Neuronal stem cell (in vitro differentiated cells): ENCODE measurements around the gene THEM5.
"Not testable (repeated sequence)": the region's sequence is repeated elsewhere in the genome, so short reads cannot be mapped to it uniquely, and the experiment has no call there.

Experiments used
- DNase-seq: peaks from one replicate; pipeline ENCODE4 v3.0.0-alpha.2; 2013; ENCODE audit warnings: low spot score
- H2AFZ ChIP-seq: one replicate; pipeline ENCODE4 v1.6.1; 2013; ENCODE audit warnings: mild to moderate bottlenecking, low read length, inconsistent platforms
- H2AK5ac ChIP-seq: 2 replicates; pipeline ENCODE4 v1.6.1; 2013; ENCODE audit warnings: low read depth, mild to moderate bottlenecking, inconsistent platforms, low read length, moderate library complexity, mixed read lengths
- H2BK120ac ChIP-seq: 2 replicates; pipeline ENCODE4 v1.6.1; 2013; ENCODE audit warnings: low read depth, mild to moderate bottlenecking, inconsistent platforms, low read length, moderate library complexity, mixed read lengths
- H2BK12ac ChIP-seq: one replicate; pipeline ENCODE4 v1.6.1; 2013; ENCODE audit warnings: low read length, inconsistent platforms
- H2BK15ac ChIP-seq: 2 replicates; pipeline ENCODE4 v1.6.1; 2013; ENCODE audit warnings: mild to moderate bottlenecking, low read length, inconsistent platforms, mixed read lengths
- H2BK5ac ChIP-seq: one replicate; pipeline ENCODE4 v1.6.1; 2013; ENCODE audit warnings: inconsistent platforms, mild to moderate bottlenecking, low read length, moderate library complexity
- H3K14ac ChIP-seq: one replicate; pipeline ENCODE4 v1.6.1; 2013; ENCODE audit warnings: low read length, inconsistent platforms
- H3K18ac ChIP-seq: 2 replicates; pipeline ENCODE4 v1.6.1; 2013; ENCODE audit warnings: low read length, inconsistent platforms
- H3K23ac ChIP-seq: 2 replicates; pipeline ENCODE4 v1.6.1; 2013; ENCODE audit warnings: low read depth, mild to moderate bottlenecking, mixed read lengths, low read length, inconsistent platforms; ENCODE audit not compliant: poor library complexity
- H3K27ac ChIP-seq: replicated peaks from 3 replicates; pipeline ENCODE4 v1.5.1; 2013; ENCODE audit warnings: low read length, inconsistent platforms
- H3K27me3 ChIP-seq, 3 experiments: 2 replicates each; pipeline ENCODE4 v1.6.1; 2013; ENCODE audit warnings: low read length in 3 of 3, mild to moderate bottlenecking in 2 of 3, inconsistent platforms in 1 of 3, low read depth in 1 of 3, mixed read lengths in 1 of 3, moderate library complexity in 1 of 3; ENCODE audit not compliant: control insufficient read depth in 3 of 3, insufficient read depth in 3 of 3
- H3K36me3 ChIP-seq, 2 donors: replicated peaks in 1 of 2; 2 replicates each; pipeline ENCODE4 v1.6.1; 2013; ENCODE audit warnings: low read length in 2 of 2; ENCODE audit not compliant: control insufficient read depth in 2 of 2, insufficient read depth in 2 of 2
- H3K4ac ChIP-seq: 2 replicates; pipeline ENCODE4 v1.6.1; 2013; ENCODE audit warnings: inconsistent platforms, mild to moderate bottlenecking, low read length, moderate library complexity
- H3K4me1 ChIP-seq, 2 donors: 1 replicate in 1 of 2; 2 replicates in 1 of 2; pipeline ENCODE4 v1.6.1; 2013; ENCODE audit warnings: low read length in 2 of 2, low read depth in 1 of 2; ENCODE audit not compliant: control insufficient read depth in 2 of 2, insufficient read depth in 1 of 2
- H3K4me2 ChIP-seq: one replicate; pipeline ENCODE4 v1.6.1; 2013; ENCODE audit warnings: mild to moderate bottlenecking, low read length, inconsistent platforms; ENCODE audit not compliant: insufficient read depth, poor library complexity, severe bottlenecking
- H3K4me3 ChIP-seq, 2 donors: 2 replicates each; pipeline ENCODE4 v1.5.1; 2013; ENCODE audit warnings: low read length in 2 of 2, mild to moderate bottlenecking in 2 of 2, inconsistent platforms in 1 of 2, moderate library complexity in 1 of 2
- H3K79me1 ChIP-seq: one replicate; pipeline ENCODE4 v1.6.1; 2013; ENCODE audit warnings: low read depth, mild to moderate bottlenecking, inconsistent platforms, low read length, moderate library complexity
- H3K9ac ChIP-seq: one replicate; pipeline ENCODE4 v1.6.1; 2013; ENCODE audit warnings: mild to moderate bottlenecking, low read depth, low read length, inconsistent platforms; ENCODE audit not compliant: poor library complexity
- H3K9me3 ChIP-seq, 2 donors: replicated peaks in 1 of 2; 2 replicates each; pipeline versions ENCODE3 to v1.6.1; 2013; ENCODE audit warnings: low read length in 2 of 2, mild to moderate bottlenecking in 2 of 2, inconsistent platforms in 1 of 2, low read depth in 1 of 2, mixed read lengths in 1 of 2, moderate library complexity in 1 of 2; ENCODE audit not compliant: control insufficient read depth in 2 of 2, insufficient read depth in 1 of 2
- H4K8ac ChIP-seq: one replicate; pipeline ENCODE4 v1.6.1; 2013; ENCODE audit warnings: low read depth, mild to moderate bottlenecking, inconsistent platforms, low read length, moderate library complexity
- H4K91ac ChIP-seq: one replicate; pipeline ENCODE4 v1.6.1; 2013; ENCODE audit warnings: low read length, low read depth, mild to moderate bottlenecking, inconsistent platforms; ENCODE audit not compliant: poor library complexity
- WGBS, 2 donors: extraction: QIAGEN DNeasy Blood & Tissue Kit; methylation state at CpG; one replicate each; pipeline ENCODE4 v1.1.7; 2013; ENCODE audit warnings: missing lambda C conversion rate in 2 of 2, mixed read lengths in 1 of 2; ENCODE audit not compliant: insufficient read length in 2 of 2, insufficient replicate concordance in 1 of 2; ENCODE audit errors: extremely low coverage in 2 of 2; 5-methylcytosine and 5-hydroxymethylcytosine counted together

The THEM5 gene

GRCh38 chr1:151888972-151889570 lies 35.6 kb upstream of the THEM5 start:
- WGBS, 2 donors: no CpG with 5 or more reads among the region's 2 CpGs
- Histone ChIP-seq H3K9me3 (peaks cover 0 to 8% of the 10 kb centered on the region in 2 donors), H2BK15ac (no peak overlapping the region), H3K36me3 (peaks cover 1 to 75% of the 10 kb centered on the region in 2 donors), H3K27ac (no peak overlapping the region), H3K4me2 (no peak overlapping the region), H3K4me1 (no peaks in the 10 kb centered on the region), H2BK120ac (no peak overlapping the region), H3K23ac (no peak overlapping the region), H3K79me1 (no peaks in the 10 kb centered on the region), H4K91ac (no peak overlapping the region), H3K9ac (no peak overlapping the region), H3K14ac (no peak overlapping the region), H2AFZ (no peak overlapping the region), H3K18ac (no peak overlapping the region), H2BK5ac (no peak overlapping the region), H3K4me3 (no peak overlapping the region), H3K4ac (no peak overlapping the region), H2AK5ac (no peak overlapping the region), H2BK12ac (no peak overlapping the region), H3K27me3 (no peaks in the 10 kb centered on the region), H4K8ac (no peak overlapping the region)
- DNase-seq: no peak

DNA sequence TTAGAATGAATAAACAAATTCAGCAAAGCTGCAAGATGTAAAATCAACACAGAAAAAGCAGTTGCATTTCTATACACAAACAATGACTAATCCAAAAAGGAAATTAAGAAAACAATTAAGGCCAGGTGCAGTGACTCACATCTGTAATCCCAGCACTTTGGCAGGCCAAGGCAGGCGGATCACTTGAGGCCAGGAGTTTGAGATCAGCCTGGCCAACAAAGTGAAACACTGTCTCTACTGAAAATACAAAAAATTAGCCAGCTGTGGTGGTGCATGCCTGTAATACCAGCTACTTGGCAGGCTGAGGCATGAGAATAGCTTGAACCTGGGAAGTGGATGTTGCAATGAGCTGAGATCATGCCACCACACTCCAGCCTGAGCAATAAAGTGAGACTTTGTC lies 33.5 kb upstream of the THEM5 start:
- H3K4me1 ChIP-seq: no peaks in the 10 kb centered on the region
- H4K91ac ChIP-seq: no peak overlapping the region
- no peaks in the 10 kb centered on the region for H3K27me3 ChIP-seq
- H3K79me1 ChIP-seq: no peaks in the 10 kb centered on the region
- no CpG with 5 or more reads among the region's 1 CpG for WGBS, 2 donors
- H3K23ac ChIP-seq: no peak overlapping the region
- H3K27ac ChIP-seq: no peak overlapping the region
- peaks cover 0 to 8% of the 10 kb centered on the region in 2 donors for H3K9me3 ChIP-seq
- H4K8ac ChIP-seq: no peak overlapping the region
- no peak overlapping the region for H2AK5ac ChIP-seq
- no peak overlapping the region for H3K4me2 ChIP-seq
- no peak overlapping the region for H2BK15ac ChIP-seq
- no peak overlapping the region for H2BK5ac ChIP-seq
- no peak overlapping the region for H3K4me3 ChIP-seq
- H3K4ac ChIP-seq: no peak overlapping the region
- no peak for DNase-seq
- H3K9ac ChIP-seq: no peak overlapping the region
- no peak overlapping the region for H2BK120ac ChIP-seq
- peaks cover 0 to 56% of the 10 kb centered on the region in 2 donors for H3K36me3 ChIP-seq
- no peak overlapping the region for H3K14ac ChIP-seq
- H3K18ac ChIP-seq: no peak overlapping the region
- no peak overlapping the region for H2AFZ ChIP-seq
- no peak overlapping the region for H2BK12ac ChIP-seq

GRCh38 chr1:151885479-151885878 lies 32.0 kb upstream of the THEM5 start:
- no peak overlapping the region for H4K91ac ChIP-seq
- whole genome bisulfite sequencing, 2 donors: no CpG with 5 or more reads among the region's 1 CpG
- no peak for DNase-seq
- no peak overlapping the region for H2BK15ac ChIP-seq
- no peak overlapping the region for H2BK120ac ChIP-seq
- H2BK12ac ChIP-seq: no peak overlapping the region
- H3K4ac ChIP-seq: no peak overlapping the region
- H3K9me3 ChIP-seq: peaks cover 0 to 8% of the 10 kb centered on the region in 2 donors
- H3K4me2 ChIP-seq: no peak overlapping the region
- no peaks in the 10 kb centered on the region for H3K4me1 ChIP-seq
- no peak overlapping the region for H3K14ac ChIP-seq
- no peak overlapping the region for H3K23ac ChIP-seq
- peaks cover 0 to 41% of the 10 kb centered on the region in 2 donors for H3K36me3 ChIP-seq
- no peak overlapping the region for H3K18ac ChIP-seq
- H2AK5ac ChIP-seq: no peak overlapping the region
- H3K79me1 ChIP-seq: no peaks in the 10 kb centered on the region
- no peak overlapping the region for H3K9ac ChIP-seq
- H2AFZ ChIP-seq: no peak overlapping the region
- H3K4me3 ChIP-seq: no peak overlapping the region
- H2BK5ac ChIP-seq: no peak overlapping the region
- H3K27ac ChIP-seq: no peak overlapping the region
- no peak overlapping the region for H4K8ac ChIP-seq
- no peaks in the 10 kb centered on the region for H3K27me3 ChIP-seq

- not testable (repeated sequence) for H2AFZ ChIP-seq, H2BK5ac ChIP-seq, H2BK15ac ChIP-seq, H2BK120ac ChIP-seq, H3K14ac ChIP-seq, H3K27ac ChIP-seq, H3K27me3 ChIP-seq, H2AK5ac ChIP-seq, H3K9me3 ChIP-seq, H3K23ac ChIP-seq, H2BK12ac ChIP-seq, H4K91ac ChIP-seq, H3K79me1 ChIP-seq, H3K4me2 ChIP-seq, H3K9ac ChIP-seq, H3K4ac ChIP-seq, DNase-seq, H3K18ac ChIP-seq, H3K4me1 ChIP-seq, H4K8ac ChIP-seq, H3K4me3 ChIP-seq
- whole genome bisulfite sequencing, 2 donors: no CpG with 5 or more reads among the region's 5 CpGs
- peaks cover 0 to 39% of the 10 kb centered on the region in 2 donors for H3K36me3 ChIP-seq
These were observed 31.4 kb upstream of the THEM5 start for GRCh38 chr1:151884879-151885278.
